CD4-positive, alpha-beta T cell treated with Interleukin-4 for 4 hours (primary cell): ENCODE results near the gene SPIN1.

Experiments
- DNase-seq: peaks from one replicate; pipeline ENCODE4 v3.0.0-alpha.2; 2020

The SPIN1 gene

GRCh38 chr9:88437210-88438146, 49.2 kb downstream of the SPIN1 start:
- DNase-seq, result no peak

- no peak for DNase-seq
These were observed 50.6 kb downstream of the SPIN1 start for GRCh38 chr9:88438811-88439210.

GRCh38 chr9:88441301-88442007, 53.2 kb downstream of the SPIN1 start:
- DNase-seq, result no peak

GRCh38 chr9:88443480-88444113, 55.4 kb downstream of the SPIN1 start:
- no peak for DNase-seq

- DNase-seq, result no peak
These were observed 58.5 kb downstream of the SPIN1 start for GRCh38 chr9:88446728-88447127.

GRCh38 chr9:88447431-88447830, 59.2 kb downstream of the SPIN1 start:
- DNase-seq, result no peak

GRCh38 chr9:88451160-88451559, 62.9 kb downstream of the SPIN1 start:
- no peak for DNase-seq

GRCh38 chr9:88458716-88459465, 70.6 kb downstream of the SPIN1 start:
- DNase-seq, result no peak

GRCh38 chr9:88460587-88461332, 72.5 kb downstream of the SPIN1 start:
- no peak for DNase-seq

GRCh38 chr9:88462191-88462590, 73.9 kb downstream of the SPIN1 start:
- no peak for DNase-seq

GRCh38 chr9:88464851-88465250, 76.6 kb downstream of the SPIN1 start:
- DNase-seq, result no peak

- DNase-seq, result no peak
These were observed 80.0 kb downstream of the SPIN1 start for GRCh38 chr9:88468226-88468625.

- no peak for DNase-seq
These were observed 88.4 kb downstream of the SPIN1 start for GRCh38 chr9:88476491-88477271.

GRCh38 chr9:88477300-88477751, 89.1 kb downstream of the SPIN1 start:
- DNase-seq, result no peak

GRCh38 chr9:88478246-88478645, 90.0 kb downstream of the SPIN1 start:
- DNase-seq, result no peak

GRCh38 chr9:88481933-88482332, 93.7 kb downstream of the SPIN1 start:
- DNase-seq, result no peak

GRCh38 chr9:88488166-88488565, 99.9 kb downstream of the SPIN1 start:
- no peak for DNase-seq

GRCh38 chr9:88494983-88495721, 106.9 kb downstream of the SPIN1 start:
- DNase-seq, result no peak

GRCh38 chr9:88497224-88497623, 109.0 kb downstream of the SPIN1 start:
- DNase-seq, result no peak

GRCh38 chr9:88498880-88499279, 110.6 kb downstream of the SPIN1 start:
- no peak for DNase-seq
